Measurements from ENCODE around the gene DMAC1.

Gene DMAC1

DNA sequence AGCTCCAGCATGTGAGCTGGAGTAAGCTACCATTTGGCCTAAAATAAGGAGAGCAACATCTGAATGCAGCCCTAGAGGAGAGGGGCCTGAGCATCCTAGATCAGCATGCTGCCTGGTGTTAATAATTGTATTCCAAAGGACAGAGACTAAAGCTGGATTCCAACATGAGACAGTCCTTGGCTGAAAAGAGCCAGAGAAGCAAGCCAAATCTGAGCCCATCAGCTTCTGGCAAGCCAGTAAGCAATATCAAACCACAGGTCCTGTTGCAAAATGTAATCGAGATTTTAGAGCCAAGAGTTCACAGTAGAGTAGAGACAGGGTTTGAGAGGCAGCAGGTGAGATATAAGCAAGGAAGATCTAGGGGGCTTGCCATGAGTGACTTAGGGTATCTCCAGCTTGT lies 42.3 kb upstream of the DMAC1 start:
- Histone ChIP-seq H3K9me3 (ENCODE audit: control insufficient read depth, low read length) (no peaks in the 10 kb centered on the region), H2BK12ac (ENCODE audit: low read length in 2 of 2) (no peak overlapping the region), H3K18ac (ENCODE audit: low read depth in 1 of 2, low read length in 2 of 2) (no peak overlapping the region), H3K36me3 (ENCODE audit: control insufficient read depth in 1 of 2, insufficient read depth in 2 of 2, low read depth in 1 of 2, low read length in 2 of 2) (no peaks in the 10 kb centered on the region), H2BK15ac (ENCODE audit: low read depth, poor library complexity, severe bottlenecking) (no peak overlapping the region), H3K4me2 (ENCODE audit: low read length, poor library complexity, severe bottlenecking) (no peak overlapping the region), H3K23ac (ENCODE audit: low read length in 2 of 2) (no peak overlapping the region), H3K4ac (ENCODE audit: low read depth in 1 of 2, low read length in 2 of 2) (no peak overlapping the region), H2AFZ (ENCODE audit: low read depth, low read length) (no peak overlapping the region), H3K4me3 (ENCODE audit: insufficient read depth in 1 of 2, low read depth in 1 of 2, low read length in 2 of 2) (no peak overlapping the region), H3K27ac (ENCODE audit: low read length, poor library complexity, severe bottlenecking) (no peak overlapping the region), H3K27me3 (ENCODE audit: control insufficient read depth in 1 of 2, insufficient read depth in 1 of 2, low read length in 2 of 2) (no peaks in the 10 kb centered on the region), H4K8ac (ENCODE audit: low read length) (no peak overlapping the region), H2BK5ac (ENCODE audit: low read depth, low read length, poor library complexity, severe bottlenecking) (no peak overlapping the region), H2BK120ac (ENCODE audit: low read depth, low read length) (no peak overlapping the region), H4K91ac (ENCODE audit: low read length) (no peak overlapping the region), H3K9ac (ENCODE audit: low read length) (no peak overlapping the region), H3K4me1 (ENCODE audit: control insufficient read depth, insufficient read depth, low read depth, low read length) (no peaks in the 10 kb centered on the region), H3K79me1 (replicated peaks; ENCODE audit: low read length, poor library complexity, severe bottlenecking) (no peaks in the 10 kb centered on the region), H3K14ac (ENCODE audit: low read length in 2 of 2) (no peak overlapping the region), H2AK5ac (ENCODE audit: low read length, severe bottlenecking) (no peak overlapping the region)
- no peak for DNase-seq
- 65% methylated on average over 1 of the region's 1 CpG for WGBS

DNA sequence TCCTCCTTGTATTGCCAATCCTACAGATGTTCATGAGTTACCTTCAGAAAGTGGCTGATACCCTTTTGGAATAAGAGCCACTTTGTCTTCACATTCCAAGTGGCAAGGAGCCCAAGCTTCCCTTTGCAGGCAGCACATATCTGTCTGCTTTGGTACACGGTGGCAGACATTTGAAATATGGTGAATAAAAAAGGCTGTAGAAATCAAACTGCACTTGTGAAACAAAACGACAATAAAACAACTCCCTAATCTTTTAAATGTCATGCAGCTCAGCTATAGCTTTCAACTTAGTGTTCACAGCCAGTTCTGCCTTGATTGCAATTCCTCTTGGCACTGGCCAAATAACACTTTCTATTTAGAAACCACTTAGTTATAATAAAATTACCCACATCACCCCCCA lies 35.0 kb upstream of the DMAC1 start:
- Histone ChIP-seq H2BK15ac (ENCODE audit: low read depth, poor library complexity, severe bottlenecking) (no peak overlapping the region), H3K14ac (ENCODE audit: low read length in 2 of 2) (no peak overlapping the region), H3K4me3 (ENCODE audit: insufficient read depth in 1 of 2, low read depth in 1 of 2, low read length in 2 of 2) (no peak overlapping the region), H4K91ac (ENCODE audit: low read length) (no peak overlapping the region), H3K27me3 (ENCODE audit: control insufficient read depth in 1 of 2, insufficient read depth in 1 of 2, low read length in 2 of 2) (no peaks in the 10 kb centered on the region), H3K4me1 (ENCODE audit: control insufficient read depth, insufficient read depth, low read depth, low read length) (no peaks in the 10 kb centered on the region), H3K27ac (ENCODE audit: low read length, poor library complexity, severe bottlenecking) (no peak overlapping the region), H2BK120ac (ENCODE audit: low read depth, low read length) (no peak overlapping the region), H3K9me3 (ENCODE audit: control insufficient read depth, low read length) (no peaks in the 10 kb centered on the region), H3K79me1 (replicated peaks; ENCODE audit: low read length, poor library complexity, severe bottlenecking) (no peaks in the 10 kb centered on the region), H2BK5ac (ENCODE audit: low read depth, low read length, poor library complexity, severe bottlenecking) (no peak overlapping the region), H2AK5ac (ENCODE audit: low read length, severe bottlenecking) (no peak overlapping the region), H3K4me2 (ENCODE audit: low read length, poor library complexity, severe bottlenecking) (no peak overlapping the region), H3K4ac (ENCODE audit: low read depth in 1 of 2, low read length in 2 of 2) (no peak overlapping the region), H3K9ac (ENCODE audit: low read length) (no peak overlapping the region), H3K18ac (ENCODE audit: low read depth in 1 of 2, low read length in 2 of 2) (no peak overlapping the region), H3K36me3 (ENCODE audit: control insufficient read depth in 1 of 2, insufficient read depth in 2 of 2, low read depth in 1 of 2, low read length in 2 of 2) (no peaks in the 10 kb centered on the region), H2AFZ (ENCODE audit: low read depth, low read length) (no peak overlapping the region), H2BK12ac (ENCODE audit: low read length in 2 of 2) (no peak overlapping the region), H4K8ac (ENCODE audit: low read length) (no peak overlapping the region), H3K23ac (ENCODE audit: low read length in 2 of 2) (no peak overlapping the region)
- WGBS: 81% methylated on average over 2 of the region's 2 CpGs
- no peak for DNase-seq

DNA sequence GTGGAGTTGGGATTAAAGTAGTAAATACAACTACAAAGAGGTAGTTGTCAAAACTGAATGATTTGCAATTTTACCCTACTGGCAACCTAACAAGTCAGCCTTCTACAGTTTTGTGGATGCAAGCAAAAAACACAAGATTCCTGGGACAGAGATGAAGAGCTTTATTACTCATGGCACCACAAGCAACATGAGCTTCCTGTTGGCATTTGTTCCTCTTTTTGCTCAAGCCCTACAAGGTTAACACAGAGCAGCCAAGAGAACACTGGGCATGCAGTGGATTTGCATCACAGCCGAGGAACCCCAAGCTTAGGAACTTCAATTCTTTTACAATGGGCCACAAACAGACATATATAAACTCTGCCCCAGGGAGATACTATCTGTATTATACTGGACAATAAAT lies 28.8 kb upstream of the DMAC1 start:
- Histone ChIP-seq H2AK5ac (ENCODE audit: low read length, severe bottlenecking) (no peak overlapping the region), H3K79me1 (replicated peaks; ENCODE audit: low read length, poor library complexity, severe bottlenecking) (no peaks in the 10 kb centered on the region), H3K9me3 (ENCODE audit: control insufficient read depth, low read length) (no peaks in the 10 kb centered on the region), H3K27ac (ENCODE audit: low read length, poor library complexity, severe bottlenecking) (no peak overlapping the region), H3K4ac (ENCODE audit: low read depth in 1 of 2, low read length in 2 of 2) (no peak overlapping the region), H3K4me3 (ENCODE audit: insufficient read depth in 1 of 2, low read depth in 1 of 2, low read length in 2 of 2) (no peak overlapping the region), H2BK15ac (ENCODE audit: low read depth, poor library complexity, severe bottlenecking) (no peak overlapping the region), H2BK120ac (ENCODE audit: low read depth, low read length) (no peak overlapping the region), H3K23ac (ENCODE audit: low read length in 2 of 2) (no peak overlapping the region), H2AFZ (ENCODE audit: low read depth, low read length) (no peak overlapping the region), H3K36me3 (ENCODE audit: control insufficient read depth in 1 of 2, insufficient read depth in 2 of 2, low read depth in 1 of 2, low read length in 2 of 2) (no peaks in the 10 kb centered on the region), H3K18ac (ENCODE audit: low read depth in 1 of 2, low read length in 2 of 2) (no peak overlapping the region), H3K4me2 (ENCODE audit: low read length, poor library complexity, severe bottlenecking) (no peak overlapping the region), H3K14ac (ENCODE audit: low read length in 2 of 2) (no peak overlapping the region), H4K91ac (ENCODE audit: low read length) (no peak overlapping the region), H2BK5ac (ENCODE audit: low read depth, low read length, poor library complexity, severe bottlenecking) (no peak overlapping the region), H3K4me1 (ENCODE audit: control insufficient read depth, insufficient read depth, low read depth, low read length) (no peaks in the 10 kb centered on the region), H2BK12ac (ENCODE audit: low read length in 2 of 2) (no peak overlapping the region), H3K9ac (ENCODE audit: low read length) (no peak overlapping the region), H3K27me3 (ENCODE audit: control insufficient read depth in 1 of 2, insufficient read depth in 1 of 2, low read length in 2 of 2) (no peaks in the 10 kb centered on the region), H4K8ac (ENCODE audit: low read length) (no peak overlapping the region)
- no peak for DNase-seq
- WGBS: 83% methylated on average over 1 of the region's 1 CpG

DNA sequence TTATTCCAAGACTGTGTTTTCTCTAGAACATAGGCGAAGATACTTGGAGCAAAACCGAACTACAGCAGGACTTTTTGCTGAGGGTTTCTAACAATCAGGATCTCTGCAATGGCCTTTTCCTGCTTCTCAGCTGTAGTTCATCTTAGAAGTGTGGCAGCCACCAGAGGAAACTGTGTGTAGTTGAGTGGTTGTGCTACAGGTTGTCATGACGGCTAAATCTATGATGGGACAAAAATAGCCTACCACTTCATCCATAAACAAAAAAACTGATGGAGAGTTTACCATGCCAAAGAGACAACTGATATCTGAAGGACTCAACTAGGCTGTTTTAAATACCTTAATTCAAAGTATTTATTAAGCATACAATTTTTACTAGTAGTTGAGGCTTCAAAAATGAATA lies 28.2 kb upstream of the DMAC1 start:
- Histone ChIP-seq H2AFZ (ENCODE audit: low read depth, low read length) (no peak overlapping the region), H2BK120ac (ENCODE audit: low read depth, low read length) (no peak overlapping the region), H2AK5ac (ENCODE audit: low read length, severe bottlenecking) (no peak overlapping the region), H3K14ac (ENCODE audit: low read length in 2 of 2) (no peak overlapping the region), H2BK5ac (ENCODE audit: low read depth, low read length, poor library complexity, severe bottlenecking) (no peak overlapping the region), H3K9me3 (ENCODE audit: control insufficient read depth, low read length) (no peaks in the 10 kb centered on the region), H3K79me1 (replicated peaks; ENCODE audit: low read length, poor library complexity, severe bottlenecking) (no peaks in the 10 kb centered on the region), H4K91ac (ENCODE audit: low read length) (no peak overlapping the region), H3K18ac (ENCODE audit: low read depth in 1 of 2, low read length in 2 of 2) (no peak overlapping the region), H3K23ac (ENCODE audit: low read length in 2 of 2) (no peak overlapping the region), H2BK15ac (ENCODE audit: low read depth, poor library complexity, severe bottlenecking) (no peak overlapping the region), H2BK12ac (ENCODE audit: low read length in 2 of 2) (no peak overlapping the region), H3K4me1 (ENCODE audit: control insufficient read depth, insufficient read depth, low read depth, low read length) (no peaks in the 10 kb centered on the region), H4K8ac (ENCODE audit: low read length) (no peak overlapping the region), H3K4ac (ENCODE audit: low read depth in 1 of 2, low read length in 2 of 2) (no peak overlapping the region), H3K4me3 (ENCODE audit: insufficient read depth in 1 of 2, low read depth in 1 of 2, low read length in 2 of 2) (no peak overlapping the region), H3K27me3 (ENCODE audit: control insufficient read depth in 1 of 2, insufficient read depth in 1 of 2, low read length in 2 of 2) (no peaks in the 10 kb centered on the region), H3K4me2 (ENCODE audit: low read length, poor library complexity, severe bottlenecking) (no peak overlapping the region), H3K9ac (ENCODE audit: low read length) (no peak overlapping the region), H3K27ac (ENCODE audit: low read length, poor library complexity, severe bottlenecking) (no peak overlapping the region), H3K36me3 (ENCODE audit: control insufficient read depth in 1 of 2, insufficient read depth in 2 of 2, low read depth in 1 of 2, low read length in 2 of 2) (no peaks in the 10 kb centered on the region)
- DNase-seq: no peak
- WGBS: 89% methylated on average over 2 of the region's 3 CpGs

Measured in mesenchymal stem cell (in vitro differentiated cells and primary cell).